GM19035 (cell line): ENCODE measurements around the gene IFI27L1.
A peak's percentile ranks its signal among the peaks of the same experiment; 100 is the strongest.

Source experiments
- ATAC-seq: cut with Tn5 transposase; IDR thresholded peaks from one replicate; pipeline ENCODE4 v1.9.1; 2021; ENCODE audit not compliant: unreplicated experiment

Gene IFI27L1

GRCh38 chr14:94080621-94081385, at the start of gene IFI27L1, which contains the start of gene DDX24:
Gene IFI27L1, plus strand, starts transcription at chr14:94081310. Its CDS starts 15,628 bp downstream, at chr14:94096938.
Gene DDX24, minus strand, starts transcription at chr14:94081202. Its CDS starts 1,460 bp downstream, at chr14:94079742.
- peak; percentile 96 for ATAC-seq

- no peak for ATAC-seq
Observed at GRCh38 chr14:94031883-94032279, 49.2 kb upstream of the IFI27L1 start.

- ATAC-seq = no peak
Observed at GRCh38 chr14:94034886-94035285, 46.2 kb upstream of the IFI27L1 start.

- ATAC-seq = peak; percentile 96
Observed at GRCh38 chr14:94036313-94037167, 44.6 kb upstream of the IFI27L1 start.

GRCh38 chr14:94037954-94038353, 43.2 kb upstream of the IFI27L1 start:
- ATAC-seq = no peak

GRCh38 chr14:94038510-94038909, 42.6 kb upstream of the IFI27L1 start:
- ATAC-seq = no peak

- no peak for ATAC-seq
Observed at GRCh38 chr14:94038921-94039629, 42.0 kb upstream of the IFI27L1 start.

GRCh38 chr14:94040247-94040646, 40.9 kb upstream of the IFI27L1 start:
- ATAC-seq = no peak

- ATAC-seq = no peak
Observed at GRCh38 chr14:94040796-94041195, 40.3 kb upstream of the IFI27L1 start.

GRCh38 chr14:94041551-94042346, 39.4 kb upstream of the IFI27L1 start:
- ATAC-seq = no peak

- no peak for ATAC-seq
Observed at GRCh38 chr14:94042433-94043091, 38.5 kb upstream of the IFI27L1 start.

GRCh38 chr14:94043111-94043755, 37.9 kb upstream of the IFI27L1 start:
- no peak for ATAC-seq

GRCh38 chr14:94043756-94044475, 37.2 kb upstream of the IFI27L1 start:
- no peak for ATAC-seq

GRCh38 chr14:94044476-94045091, 36.5 kb upstream of the IFI27L1 start:
- ATAC-seq = no peak

- ATAC-seq = no peak
Observed at GRCh38 chr14:94045101-94045500, 36.0 kb upstream of the IFI27L1 start.

GRCh38 chr14:94045563-94046345, 35.4 kb upstream of the IFI27L1 start:
- ATAC-seq = no peak

- no peak for ATAC-seq
Observed at GRCh38 chr14:94046696-94047250, 34.3 kb upstream of the IFI27L1 start.
